KG1 (cell line): ENCODE measurements around the gene POU4F2.
"Not testable (repeated sequence)": the region's sequence is repeated elsewhere in the genome, so short reads cannot be mapped to it uniquely, and the experiment has no call there.

Experiments used
- DNase-seq: peaks from one replicate; lab custom pipeline; 2025; lab: John Stamatoyannopoulos, UW

Gene POU4F2

GRCh38 chr4:146655521-146655856 lies 16.8 kb downstream of the POU4F2 start:
- no peak for DNase-seq

GRCh38 chr4:146661367-146661766 lies 22.7 kb downstream of the POU4F2 start:
- no peak for DNase-seq

- DNase-seq, result not testable (repeated sequence)
Measured at GRCh38 chr4:146663968-146664311, 25.2 kb downstream of the POU4F2 start.

- no peak for DNase-seq
Measured at GRCh38 chr4:146674829-146675570, 36.3 kb downstream of the POU4F2 start.
